Body of pancreas (tissue), 4 donors: ENCODE data around the gene UST.

Experiments
- CTCF ChIP-seq, 7 experiments: fragments of 450-650 bp in 4 of 7; fragments of 200-600 bp in 3 of 7; sonication (generic) in 3 of 7; IDR thresholded peaks; one replicate each; pipeline ENCODE4 v1.5.1; 2016 to 2019; ENCODE audit warnings: antibody characterized with exemption in 7 of 7
- POLR2A ChIP-seq, 3 donors: fragments of 450-650 bp; IDR thresholded peaks; one replicate each; pipeline ENCODE4 v1.6.1; 2016; ENCODE audit warnings: antibody characterized with exemption in 3 of 3, mild to moderate bottlenecking in 2 of 3

- TF ChIP-seq CTCF (IDR thresholded peaks at IDR 0.05) (peak; percentile 10 to 61 (median 37)), POLR2A (IDR thresholded peaks at IDR 0.05) (peak; percentile 21 to 60 (median 41))
These were observed at the start of gene UST for GRCh38 chr6:148746363-148747144.
